ENCODE results near the gene PHLDA2. TPM values are rescaled to one million over a fixed set of nuclear protein-coding genes. Genes with fewer than 3 reads are reported as not detected.

Gene PHLDA2
- total and polyA plus RNA-seq, 9 of the 15 experiments (the other 6 are each of a cell fraction or from before 2014, with no cell fraction given), result 0.43 to 42.4 (median 4.7) TPM

GRCh38 chr11:2912498-2912897 lies 16.7 kb downstream of the PHLDA2 start (continued):
- TF ChIP-seq NCOA6 (IDR thresholded peaks at IDR 0.05), result no peak
- no peak for TF ChIP-seq SP1 (CRISPR knock-in tag; IDR thresholded peaks at IDR 0.05)
- no peak for TF ChIP-seq TAF15 (IDR thresholded peaks at IDR 0.05; ENCODE audit: low read depth, low read length)
- no peak for TF ChIP-seq BRF1 (IDR thresholded peaks at IDR 0.05; ENCODE audit: borderline replicate concordance, extremely low read depth, insufficient read length)
- no peak for TF ChIP-seq TEAD2 (tag; IDR thresholded peaks at IDR 0.05)
- no peak for TF ChIP-seq ZNF408 (CRISPR knock-in tag; IDR thresholded peaks at IDR 0.05; ENCODE audit: low read depth)
- no peak for TF ChIP-seq HINFP (tag; conservative IDR thresholded peaks at IDR 0.05; ENCODE audit: low read depth)
- TF ChIP-seq ZNF644 (tag; IDR thresholded peaks at IDR 0.05; ENCODE audit: low read depth), result no peak
- TF ChIP-seq RBM25 (IDR thresholded peaks at IDR 0.05; ENCODE audit: low read depth, low read length, severe bottlenecking), result no peak
- TF ChIP-seq PPARD (CRISPR knock-in tag; IDR thresholded peaks at IDR 0.05), result no peak
- TF ChIP-seq MBD1 (CRISPR knock-in tag; IDR thresholded peaks at IDR 0.05), result no peak
- TF ChIP-seq NFE2 (IDR thresholded peaks at IDR 0.05; ENCODE audit: low read depth), result peak; percentile 70
- TF ChIP-seq RNF219 (CRISPR knock-in tag; IDR thresholded peaks at IDR 0.05), result no peak
- TF ChIP-seq KHSRP (IDR thresholded peaks at IDR 0.05), result no peak
- TF ChIP-seq MEIS2 (IDR thresholded peaks at IDR 0.05; ENCODE audit: partially characterized antibody), result no peak
- 0 out of 2 replicates have a peak, but pooled peaks have one; percentile 40 for TF ChIP-seq CREB1 (IDR thresholded peaks at IDR 0.05)
- TF ChIP-seq CREB1 (CRISPR knock-in tag; IDR thresholded peaks at IDR 0.05), result no peak
- no peak for TF ChIP-seq ZBTB1 (CRISPR knock-in tag; IDR thresholded peaks at IDR 0.05; ENCODE audit: borderline replicate concordance, low read depth)
- TF ChIP-seq SMARCA4 (IDR thresholded peaks at IDR 0.05), result peak; percentile 39; the same call in 1 of the 2 replicates
- TF ChIP-seq CCAR2 (IDR thresholded peaks at IDR 0.05; ENCODE audit: low read depth, low read length), result no peak
- no peak for TF ChIP-seq ZNF561 (CRISPR knock-in tag; conservative IDR thresholded peaks at IDR 0.05)
- no peak for TF ChIP-seq ZZZ3 (IDR thresholded peaks at IDR 0.05)
- no peak for TF ChIP-seq SMAD2 (IDR thresholded peaks at IDR 0.05; ENCODE audit: low read depth, low read length)
- no peak for TF ChIP-seq JUNB (CRISPR knock-in tag; conservative IDR thresholded peaks at IDR 0.05)
- no peak for TF ChIP-seq HNRNPLL (IDR thresholded peaks at IDR 0.05; ENCODE audit: low read depth, low read length, poor library complexity, severe bottlenecking)
- TF ChIP-seq MLX (CRISPR knock-in tag; conservative IDR thresholded peaks at IDR 0.05), result no peak

All from K562 (cell line).